Upper lobe of left lung (tissue), 6 donors: Measurements from ENCODE around the gene TRIM71. TPM values are rescaled to one million over a fixed set of nuclear protein-coding genes. Genes with fewer than 3 reads are reported as not detected.
"Not testable (repeated sequence)": the region's sequence is repeated elsewhere in the genome, so short reads cannot be mapped to it uniquely, and the experiment has no call there.

ENCODE experiments used
- ATAC-seq, 2 donors: fragments of 200-7000 bp; cut with Tn5 transposase; one replicate each; pipeline ENCODE4 v1.9.1; 2022; ENCODE audit warnings: mild to moderate bottlenecking in 2 of 2, moderate library complexity in 2 of 2; ENCODE audit not compliant: low FRiP score in 2 of 2
- DNase-seq, 2 donors: peaks; one replicate each; pipeline ENCODE4 v3.0.0-alpha.2; 2019 to 2020
- H3K27ac ChIP-seq, 4 donors: fragments of 200-600 bp; sonication (generic); one replicate each; pipeline ENCODE4 v1.5.1; 2016 to 2019
- H3K27me3 ChIP-seq, 4 donors: fragments of 200-600 bp; sonication (generic); one replicate each; pipeline ENCODE4 v1.5.1; 2017 to 2019
- H3K36me3 ChIP-seq, 4 donors: fragments of 200-600 bp; sonication (generic); one replicate each; pipeline ENCODE4 v1.5.1; 2016 to 2019
- H3K4me1 ChIP-seq, 4 donors: fragments of 200-600 bp; sonication (generic); one replicate each; pipeline ENCODE4 v1.5.1; 2018 to 2019
- H3K4me3 ChIP-seq, 4 donors: fragments of 200-600 bp; sonication (generic); one replicate each; pipeline ENCODE4 v1.5.1; 2017 to 2019; ENCODE audit warnings: mild to moderate bottlenecking in 2 of 4, moderate library complexity in 1 of 4
- H3K9me3 ChIP-seq, 4 donors: fragments of 200-600 bp; sonication (generic); one replicate each; pipeline ENCODE4 v1.5.1; 2018 to 2019
- EP300 ChIP-seq, 4 donors: sonication (generic); formaldehyde crosslinking; IDR thresholded peaks; one replicate each; pipeline ENCODE4 v1.5.1; 2017; ENCODE audit warnings: antibody characterized with exemption in 4 of 4, control low read depth in 2 of 4
- POLR2A ChIP-seq, 4 donors: fragments of 450-650 bp; IDR thresholded peaks; one replicate each; pipeline ENCODE4 v1.5.1; 2016 to 2017; ENCODE audit warnings: antibody characterized with exemption in 4 of 4, mild to moderate bottlenecking in 2 of 4
- POLR2AphosphoS5 ChIP-seq, 2 donors: sonication (generic); formaldehyde crosslinking; IDR thresholded peaks; one replicate each; pipeline ENCODE4 v1.5.1; 2017; ENCODE audit warnings: antibody characterized with exemption in 2 of 2
- WGBS, 2 donors: methylation state at CpG; one replicate each; pipeline ENCODE4 v1.1.5; 2017 to 2018; 5-methylcytosine and 5-hydroxymethylcytosine counted together
- total RNA-seq, 6 donors: library from RNA; depleted of rRNA in 4 of 6; stranded (reverse); fragments of >200 nt in 4 of 6; gene quantifications; one replicate each; pipeline versions ENCODE4 v1.1.0 to v1.2.1, GENCODE V29; 2016 to 2021
- TF ChIP-seq, protein P1 (sequence below), 6 experiments: fragments of 450-650 bp in 4 of 6; fragments of 200-600 bp in 2 of 6; sonication (generic) in 2 of 6; IDR thresholded peaks; one replicate each; pipeline ENCODE4 v1.5.1; 2016 to 2019; ENCODE audit warnings: antibody characterized with exemption in 6 of 6
- donor health status: DM: no; HTN: no; CAD: no; lungs with moderate emphysema.
- donor health status: DM: no; HTN: yes; CAD: no; lungs with severe emphysema.

Gene TRIM71
- total RNA-seq, 6 donors from 2014 or later = 2.2 to 7.3 (median 3.8) TPM

DNA sequence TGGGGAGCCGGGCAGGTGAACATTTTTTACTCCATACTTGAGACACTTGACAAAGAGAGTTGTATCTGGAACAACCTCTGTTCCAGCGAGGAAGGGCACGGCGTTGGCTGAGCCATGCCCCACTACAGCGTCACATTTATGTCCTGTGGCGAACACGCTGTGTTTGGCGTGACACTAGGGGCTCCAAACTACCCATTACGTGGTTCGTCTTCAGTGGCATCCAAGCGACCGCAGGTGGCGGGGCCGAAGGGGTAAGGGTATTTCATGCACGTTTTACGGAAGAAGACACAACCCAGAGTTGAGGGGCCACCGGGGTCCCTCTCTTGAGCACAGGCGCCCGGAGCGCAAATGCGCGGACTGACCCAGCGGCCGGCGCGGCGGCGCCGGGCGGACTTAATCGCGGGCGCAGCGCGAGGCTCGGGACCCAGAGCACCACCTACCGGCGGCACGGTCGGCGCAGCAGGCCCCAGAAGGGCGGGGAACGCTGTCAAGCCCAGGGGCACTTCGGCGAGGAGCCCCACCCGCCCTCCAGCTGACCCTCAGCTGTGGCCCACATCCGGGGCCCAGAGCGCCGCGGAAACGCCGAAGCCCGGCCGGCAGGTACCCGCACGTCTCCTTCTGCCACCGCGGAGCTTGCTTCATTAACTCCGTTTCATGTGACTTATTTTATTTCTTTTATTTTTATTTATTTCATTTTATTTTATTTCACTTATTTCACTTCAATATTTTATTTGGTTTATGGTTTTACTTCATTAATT, 36.4 kb upstream of the TRIM71 start:
- TF ChIP-seq, protein P1, sequence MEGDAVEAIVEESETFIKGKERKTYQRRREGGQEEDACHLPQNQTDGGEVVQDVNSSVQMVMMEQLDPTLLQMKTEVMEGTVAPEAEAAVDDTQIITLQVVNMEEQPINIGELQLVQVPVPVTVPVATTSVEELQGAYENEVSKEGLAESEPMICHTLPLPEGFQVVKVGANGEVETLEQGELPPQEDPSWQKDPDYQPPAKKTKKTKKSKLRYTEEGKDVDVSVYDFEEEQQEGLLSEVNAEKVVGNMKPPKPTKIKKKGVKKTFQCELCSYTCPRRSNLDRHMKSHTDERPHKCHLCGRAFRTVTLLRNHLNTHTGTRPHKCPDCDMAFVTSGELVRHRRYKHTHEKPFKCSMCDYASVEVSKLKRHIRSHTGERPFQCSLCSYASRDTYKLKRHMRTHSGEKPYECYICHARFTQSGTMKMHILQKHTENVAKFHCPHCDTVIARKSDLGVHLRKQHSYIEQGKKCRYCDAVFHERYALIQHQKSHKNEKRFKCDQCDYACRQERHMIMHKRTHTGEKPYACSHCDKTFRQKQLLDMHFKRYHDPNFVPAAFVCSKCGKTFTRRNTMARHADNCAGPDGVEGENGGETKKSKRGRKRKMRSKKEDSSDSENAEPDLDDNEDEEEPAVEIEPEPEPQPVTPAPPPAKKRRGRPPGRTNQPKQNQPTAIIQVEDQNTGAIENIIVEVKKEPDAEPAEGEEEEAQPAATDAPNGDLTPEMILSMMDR (IDR thresholded peaks at IDR 0.05) = peak; percentile 70 to 87 (median 76)
- peak in 2 of 4 donors; percentile 42 to 57 for TF ChIP-seq POLR2A (IDR thresholded peaks at IDR 0.05)
- TF ChIP-seq EP300 (IDR thresholded peaks at IDR 0.05) = peak in 1 of 4 donors; percentile 12
- no peak for TF ChIP-seq POLR2AphosphoS5 (IDR thresholded peaks at IDR 0.05)
- Histone ChIP-seq H3K27me3 (no peaks in the 10 kb centered on the region), H3K27ac (peak overlapping the region; percentile 55 to 72 (median 68)), H3K4me1 (peaks cover 7 to 17% (median 8%) of the 10 kb centered on the region in 4 donors), H3K4me3 (peak overlapping the region; percentile 45 to 63 (median 58)), H3K9me3 (no peaks in the 10 kb centered on the region), H3K36me3 (no peaks in the 10 kb centered on the region)
- ATAC-seq = peak; percentile 93 to 96
- peak; percentile 88 to 97 for DNase-seq
- WGBS, 2 donors = 2% methylated on average over 32 to 44 of the region's 59 CpGs

DNA sequence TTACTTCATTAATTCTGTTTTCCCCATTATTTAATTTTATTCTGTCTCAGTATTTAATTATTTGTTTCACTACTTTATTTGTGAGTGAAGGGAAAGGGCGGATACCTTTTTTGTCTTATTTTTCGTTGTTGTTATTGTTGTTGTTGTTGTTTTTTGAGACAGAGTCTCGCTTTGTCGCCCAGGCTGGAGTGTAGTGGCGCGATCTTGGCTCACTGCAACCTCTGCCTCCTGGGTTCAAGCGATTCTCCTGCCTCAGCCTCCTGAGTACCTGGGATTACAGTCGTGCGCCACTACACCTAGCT, 35.9 kb upstream of the TRIM71 start:
- not testable (repeated sequence) for DNase-seq, ATAC-seq, H3K9me3 ChIP-seq, H3K27ac ChIP-seq, H3K27me3 ChIP-seq, H3K36me3 ChIP-seq
- Histone ChIP-seq H3K4me1 (peaks cover 7 to 17% (median 8%) of the 10 kb centered on the region in 4 donors), H3K4me3 (peak overlapping the region in 1 of 4 donors; percentile 63)
- 91 to 94% methylated on average over 9 of the region's 9 CpGs for WGBS, 2 donors

DNA sequence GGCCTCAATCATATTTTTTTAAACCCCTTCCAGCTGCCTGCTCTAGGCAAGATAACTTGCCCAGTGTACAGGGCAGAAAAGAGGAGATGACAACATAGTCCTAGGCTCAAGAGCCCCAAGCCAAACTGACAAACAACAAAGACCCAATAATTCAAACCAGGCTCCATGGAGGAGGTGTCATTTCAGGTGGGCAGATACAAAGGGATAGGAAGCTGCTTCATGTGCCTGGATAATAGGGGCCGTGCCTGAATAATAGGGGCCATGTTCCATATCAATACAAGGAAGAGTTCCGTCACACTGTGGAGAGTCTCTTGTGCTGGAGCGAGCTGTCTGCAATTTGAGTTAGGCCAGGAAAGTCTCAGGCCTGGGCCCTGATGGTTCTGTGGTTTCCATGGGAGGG, 35.4 kb upstream of the TRIM71 start:
- H3K4me3 ChIP-seq = no peak overlapping the region
- peaks cover 7 to 17% (median 8%) of the 10 kb centered on the region in 4 donors for H3K4me1 ChIP-seq
- no peaks in the 10 kb centered on the region for H3K27me3 ChIP-seq
- ATAC-seq (no peak), DNase-seq (no peak)
- no peaks in the 10 kb centered on the region for H3K36me3 ChIP-seq
- no peak for TF ChIP-seq EP300 (IDR thresholded peaks at IDR 0.05)
- no peak for TF ChIP-seq POLR2A (IDR thresholded peaks at IDR 0.05)
- TF ChIP-seq, protein P1 (IDR thresholded peaks at IDR 0.05) = no peak
- TF ChIP-seq POLR2AphosphoS5 (IDR thresholded peaks at IDR 0.05) = no peak
- H3K27ac ChIP-seq = no peak overlapping the region
- no peaks in the 10 kb centered on the region for H3K9me3 ChIP-seq
- 94 to 98% methylated on average over 3 of the region's 3 CpGs for WGBS, 2 donors

DNA sequence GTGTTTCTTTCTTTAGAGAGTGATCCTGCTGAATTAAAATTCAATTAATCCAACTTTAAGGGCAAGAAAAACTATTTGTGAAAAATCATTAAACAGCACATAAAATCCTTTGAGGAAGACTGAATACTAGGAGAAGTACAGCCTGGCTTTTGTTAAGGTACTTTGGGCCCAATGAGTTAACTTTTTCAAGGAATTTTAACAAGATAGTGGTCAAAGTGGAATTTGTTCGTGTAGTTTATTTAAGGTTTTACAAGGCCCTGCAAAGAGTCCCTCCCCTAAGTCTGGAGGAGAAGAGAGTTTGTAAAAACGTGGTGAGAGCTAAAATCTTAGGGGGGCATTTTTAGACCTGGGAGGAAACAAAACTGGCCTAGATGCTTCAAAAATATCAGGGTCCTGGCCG, 26.0 kb upstream of the TRIM71 start:
- TF ChIP-seq POLR2A (IDR thresholded peaks at IDR 0.05) (no peak), POLR2AphosphoS5 (IDR thresholded peaks at IDR 0.05) (no peak), EP300 (IDR thresholded peaks at IDR 0.05) (no peak)
- TF ChIP-seq, protein P1 (IDR thresholded peaks at IDR 0.05) = no peak
- DNase-seq = no peak
- Histone ChIP-seq H3K27me3 (no peaks in the 10 kb centered on the region), H3K27ac (no peak overlapping the region), H3K4me3 (no peak overlapping the region), H3K9me3 (no peaks in the 10 kb centered on the region), H3K4me1 (peaks cover 0 to 16% (median 0%) of the 10 kb centered on the region in 4 donors), H3K36me3 (no peaks in the 10 kb centered on the region)
- ATAC-seq = no peak
- 61 to 71% methylated on average over 3 of the region's 3 CpGs for WGBS, 2 donors

DNA sequence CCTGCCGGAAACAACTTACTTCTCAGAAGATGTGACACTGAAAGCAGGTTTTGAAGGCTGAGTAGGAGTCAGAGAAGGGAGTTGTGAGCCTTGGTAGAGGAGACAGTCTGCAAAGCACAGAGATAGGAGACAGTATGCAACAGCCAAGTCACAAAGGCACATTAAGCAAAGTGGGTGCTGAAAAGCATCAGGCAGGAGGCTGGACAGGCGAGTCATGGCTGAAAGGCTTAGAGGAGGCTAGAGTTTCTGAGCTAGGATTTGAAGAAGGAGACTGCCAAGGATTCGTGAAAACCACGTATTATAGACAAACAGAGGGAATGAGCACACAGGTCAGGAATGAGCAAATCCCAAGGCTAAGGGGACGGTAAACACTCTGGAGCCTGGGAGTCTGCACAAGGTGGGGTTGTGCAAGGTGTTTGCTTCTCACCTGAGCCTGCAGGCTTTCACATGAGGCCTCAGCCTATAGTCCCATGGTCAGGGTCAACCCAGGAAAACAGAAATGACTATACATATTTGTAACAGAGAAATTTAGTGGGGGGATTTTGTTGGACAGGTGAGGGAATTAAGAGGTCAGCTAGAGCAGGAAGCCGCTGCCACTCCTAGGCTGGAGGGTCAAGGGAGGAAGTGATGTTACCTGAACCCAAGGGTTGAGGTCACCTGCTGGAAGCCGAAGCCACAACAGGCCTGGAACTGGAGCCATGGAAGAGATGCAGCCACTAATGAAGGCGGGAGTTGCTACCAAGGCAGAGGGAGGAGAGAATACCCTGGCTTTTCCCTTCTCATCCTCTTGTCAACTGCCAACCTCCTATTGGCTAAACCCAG, 23.1 kb upstream of the TRIM71 start:
- Histone ChIP-seq H3K4me1 (peaks cover 0 to 16% (median 0%) of the 10 kb centered on the region in 4 donors), H3K4me3 (no peak overlapping the region), H3K27ac (peak overlapping the region; percentile 49 to 82 (median 66)), H3K36me3 (no peaks in the 10 kb centered on the region), H3K27me3 (no peaks in the 10 kb centered on the region), H3K9me3 (no peaks in the 10 kb centered on the region)
- DNase-seq = peak in 1 of 2 donors; percentile 87
- 61 to 65% methylated on average over 8 of the region's 8 CpGs for WGBS, 2 donors
- TF ChIP-seq POLR2A (IDR thresholded peaks at IDR 0.05) = no peak
- TF ChIP-seq POLR2AphosphoS5 (IDR thresholded peaks at IDR 0.05) = peak in 1 of 2 donors; percentile 15
- TF ChIP-seq EP300 (IDR thresholded peaks at IDR 0.05) = peak in 1 of 4 donors; percentile 85
- peak; percentile 70 to 95 for ATAC-seq

DNA sequence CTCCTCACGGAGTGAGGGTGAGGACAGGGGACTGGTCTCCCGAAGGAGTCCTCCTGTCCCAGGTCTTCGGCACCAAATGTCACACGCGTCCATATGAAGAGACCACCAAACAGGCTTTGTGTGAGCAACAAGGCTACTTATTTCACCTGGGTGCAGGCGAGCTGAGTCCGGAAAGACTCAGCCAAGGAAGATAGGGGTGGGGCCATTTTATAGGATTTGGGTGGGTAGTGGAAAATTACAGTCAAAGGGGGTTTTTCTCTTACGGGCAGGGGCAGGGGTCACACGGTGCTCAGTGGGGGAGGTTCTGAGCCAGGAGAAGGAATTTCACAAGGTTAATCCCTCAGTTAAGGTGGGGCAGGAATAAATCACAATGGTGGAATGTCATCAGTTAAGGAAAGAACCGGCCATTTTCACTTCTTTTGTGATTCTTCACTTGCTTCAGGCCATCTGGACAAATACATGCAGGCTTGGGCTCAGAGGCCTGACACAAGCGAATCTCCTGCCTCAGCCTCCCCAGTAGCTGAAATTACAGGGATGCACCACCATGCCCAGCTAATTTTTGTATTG, 21.3 kb upstream of the TRIM71 start:
- H3K27ac ChIP-seq, H3K9me3 ChIP-seq, H3K27me3 ChIP-seq, H3K36me3 ChIP-seq, DNase-seq, ATAC-seq, H3K4me3 ChIP-seq: not testable (repeated sequence)
- 88 to 95% methylated on average over 11 of the region's 11 CpGs for WGBS, 2 donors
- peaks cover 0 to 16% (median 0%) of the 10 kb centered on the region in 4 donors for H3K4me1 ChIP-seq
